K562 (cell line): ENCODE data around the gene DNASE1L1. TPM values are rescaled to one million over a fixed set of nuclear protein-coding genes. Genes with fewer than 3 reads are reported as not detected.

Experiments
- ATAC-seq: fragments of 200-7000 bp; cut with Tn5 transposase; 3 replicates; pipeline ENCODE4 v1.9.1; 2020; ENCODE audit warnings: moderate library complexity
- BruUV-seq: library from RNA; stranded (reverse); fragments of 400-500 nt; replicated peaks from 2 replicates; lab custom pipeline; 2021; lab: Mats Ljungman, UMichigan
- CTCF ChIA-PET: fragments of 300-600 bp; formaldehyde crosslinking; extraction: SDS; loops from one replicate; lab custom pipeline; 2021; ENCODE audit warnings: low intra/inter-chr PET ratio; lab: Yijun Ruan, JAX
- POLR2A ChIA-PET: fragments of 300-600, 350-650 bp; sonication (Branson Sonifier 250); formaldehyde crosslinking; extraction: SDS; loops from one replicate; lab custom pipeline; 2021; ENCODE audit warnings: antibody characterized with exemption, inconsistent platforms; lab: Yijun Ruan, JAX
- DNase-seq, 4 experiments: peaks; one replicate each; pipeline versions ENCODE4 v3.0.0 to v3.0.0-alpha.2; 2011 to 2018; ENCODE audit warnings: low spot score in 3 of 4, mixed read lengths in 3 of 4; ENCODE audit errors: extremely low read depth in 1 of 4
- FAIRE-seq: peaks from 2 replicates; lab custom pipeline; 2011; peaks lifted over from hg19 to GRCh38; lab: Jason Lieb, UNC
- H2AFZ ChIP-seq: 2 replicates; pipeline ENCODE4 v1.6.0; 2011; ENCODE audit warnings: low read depth, low read length, control low read depth, inconsistent platforms
- H3K27ac ChIP-seq: fragments of 200-600 bp; 3 replicates; pipeline ENCODE4 v1.8.0; 2011; ENCODE audit warnings: low read depth, mild to moderate bottlenecking, control low read depth, inconsistent platforms, low read length, moderate library complexity, mixed read lengths; ENCODE audit errors: extremely low read depth
- H3K27me3 ChIP-seq, 2 experiments: fragments of 300-600 bp in 1 of 2; 2 replicates in 1 of 2; 3 replicates in 1 of 2; pipeline versions ENCODE4 v1.6.0 to v1.8.0; 2011; ENCODE audit warnings: inconsistent platforms in 2 of 2, low read length in 2 of 2, mild to moderate bottlenecking in 1 of 2, mixed read lengths in 1 of 2, moderate library complexity in 1 of 2; ENCODE audit not compliant: control insufficient read depth in 2 of 2, insufficient read depth in 2 of 2
- H3K36me3 ChIP-seq: fragments of 300-600 bp; 3 replicates; pipeline ENCODE4 v1.8.0; 2011; ENCODE audit warnings: mild to moderate bottlenecking, low read length, inconsistent platforms; ENCODE audit not compliant: control insufficient read depth, insufficient read depth
- H3K4me1 ChIP-seq, 2 experiments: fragments of 200-600 bp in 1 of 2; replicated peaks in 1 of 2; 2 replicates in 1 of 2; 3 replicates in 1 of 2; pipeline versions ENCODE4 v1.5.1 to v1.8.0; 2011; ENCODE audit warnings: inconsistent platforms in 2 of 2, low read length in 2 of 2, mild to moderate bottlenecking in 1 of 2, mixed read lengths in 1 of 2, moderate library complexity in 1 of 2; ENCODE audit not compliant: control insufficient read depth in 2 of 2, insufficient read depth in 2 of 2
- H3K4me2 ChIP-seq: 2 replicates; pipeline ENCODE4 v1.6.1; 2011; ENCODE audit warnings: low read length, control low read depth, inconsistent platforms, mixed read lengths; ENCODE audit not compliant: insufficient read depth
- H3K4me3 ChIP-seq: fragments of 200-600 bp; sonication (generic), shearing (Covaris generic); 2 replicates; pipeline ENCODE4 v1.5.1; 2016; ENCODE audit warnings: control low read depth, inconsistent platforms
- H3K79me2 ChIP-seq: fragments of 200-600 bp; 3 replicates; pipeline ENCODE4 v1.8.0; 2011; ENCODE audit warnings: low read length, inconsistent platforms; ENCODE audit not compliant: control insufficient read depth, insufficient read depth
- H3K9ac ChIP-seq, 2 experiments: 2 replicates each; pipeline versions ENCODE4 v1.6.0 to v1.6.1; 2011; ENCODE audit warnings: low read depth in 2 of 2, low read length in 2 of 2, control low read depth in 1 of 2, inconsistent platforms in 1 of 2, mild to moderate bottlenecking in 1 of 2, mixed read lengths in 1 of 2; ENCODE audit not compliant: insufficient read depth in 1 of 2
- H3K9me1 ChIP-seq: one replicate; pipeline ENCODE4 v1.6.0; 2011; ENCODE audit warnings: inconsistent platforms, mild to moderate bottlenecking, low read length, moderate library complexity; ENCODE audit not compliant: control insufficient read depth, insufficient read depth
- H3K9me3 ChIP-seq: replicated peaks from 2 replicates; pipeline ENCODE4 v1.5.1; 2011; ENCODE audit warnings: low read depth, low read length, inconsistent platforms; ENCODE audit not compliant: control insufficient read depth, insufficient read depth
- H4K20me1 ChIP-seq: replicated peaks from 2 replicates; pipeline ENCODE4 v1.6.1; 2011; ENCODE audit warnings: low read length, inconsistent platforms, mixed read lengths; ENCODE audit not compliant: control insufficient read depth, insufficient read depth
- CHAMP1 ChIP-seq: fragments of 450-650 bp; IDR thresholded peaks from 2 replicates; pipeline ENCODE4 v1.6.1; 2016; ENCODE audit warnings: mild to moderate bottlenecking
- CREBBP ChIP-seq: IDR thresholded peaks from one replicate; pipeline ENCODE4 v1.6.1; 2012; ENCODE audit warnings: low read depth, mild to moderate bottlenecking, control low read depth, inconsistent platforms, low read length
- DPF2 ChIP-seq: fragments of 450-650 bp; IDR thresholded peaks from 2 replicates; pipeline ENCODE4 v1.6.1; 2016
- ELK3 ChIP-seq: fragments of 450-650 bp; formaldehyde crosslinking; IDR thresholded peaks from 2 replicates; pipeline ENCODE4 v1.4.0; 2020; ENCODE audit warnings: mild to moderate bottlenecking
- FOXP1 ChIP-seq: sonication (generic); formaldehyde crosslinking; IDR thresholded peaks from 2 replicates; pipeline ENCODE4 v1.8.0; 2022; ENCODE audit warnings: mild to moderate bottlenecking, missing genetic modification reagents
- FUS ChIP-seq: fragments of 200-400 bp; formaldehyde crosslinking; optimal IDR thresholded peaks from 2 replicates; pipeline ENCODE3; 2017; ENCODE audit warnings: low read depth, low read length
- HDAC1 ChIP-seq, 2 experiments: fragments of 450-650 bp; IDR thresholded peaks; 2 replicates each; pipeline ENCODE4 v1.6.1; 2016 to 2017; ENCODE audit warnings: inconsistent platforms in 1 of 2, mild to moderate bottlenecking in 1 of 2, moderate library complexity in 1 of 2
- HDAC2 ChIP-seq: fragments of 450-650 bp; IDR thresholded peaks from 2 replicates; pipeline ENCODE4 v1.6.1; 2016; ENCODE audit warnings: mild to moderate bottlenecking
- HEY1 ChIP-seq: fragments of 250-450 bp; sonication (Bioruptor Pico); IDR thresholded peaks from 2 replicates; pipeline ENCODE4 v1.5.0; 2020; ENCODE audit warnings: mild to moderate bottlenecking, moderate library complexity, borderline replicate concordance
- HNRNPUL1 ChIP-seq: fragments of 200-400 bp; formaldehyde crosslinking; IDR thresholded peaks from 2 replicates; pipeline ENCODE4 v1.6.1; 2017; ENCODE audit warnings: low read length
- RBM15 ChIP-seq: fragments of 200-400 bp; formaldehyde crosslinking; IDR thresholded peaks from 2 replicates; pipeline ENCODE4 v1.6.1; 2018; ENCODE audit warnings: mild to moderate bottlenecking, low read length, moderate library complexity; ENCODE audit not compliant: insufficient read depth
- SNAPC5 ChIP-seq: fragments of 250-450 bp; sonication (Bioruptor Pico); IDR thresholded peaks from 2 replicates; pipeline ENCODE4 v1.8.0; 2021; ENCODE audit warnings: moderate library complexity, mild to moderate bottlenecking, inconsistent platforms
- TARDBP ChIP-seq: fragments of 450-650 bp; IDR thresholded peaks from 2 replicates; pipeline ENCODE4 v1.6.1; 2016
- TCF7 ChIP-seq: sonication (generic); IDR thresholded peaks from 2 replicates; pipeline ENCODE4 v1.6.1; 2016; ENCODE audit warnings: antibody characterized with exemption, borderline replicate concordance
- TGIF2 ChIP-seq: sonication (generic); formaldehyde crosslinking; IDR thresholded peaks from 2 replicates; pipeline ENCODE4 v1.8.1; 2022; ENCODE audit warnings: mild to moderate bottlenecking, missing genetic modification reagents, moderate library complexity
- YY1 ChIP-seq, 3 experiments: IDR thresholded peaks; 2 replicates each; pipeline ENCODE4 v1.6.1; 2011; ENCODE audit warnings: low read length in 2 of 3, mild to moderate bottlenecking in 2 of 3, moderate library complexity in 2 of 3, borderline replicate concordance in 1 of 3, control low read depth in 1 of 3, low read depth in 1 of 3; ENCODE audit not compliant: insufficient read depth in 3 of 3, insufficient replicate concordance in 2 of 3, control insufficient read depth in 1 of 3, insufficient read length in 1 of 3; ENCODE audit errors: extremely low read depth in 1 of 3
- ZNF12 ChIP-seq: sonication (generic); formaldehyde crosslinking; IDR thresholded peaks from 2 replicates; pipeline ENCODE4 v1.4.0; 2020; ENCODE audit warnings: mild to moderate bottlenecking, missing genetic modification reagents
- ZNF740 ChIP-seq, 3 experiments: fragments of 200-800 bp in 1 of 3; sonication (Bioruptor generic) in 1 of 3; sonication (generic) in 1 of 3; formaldehyde crosslinking in 1 of 3; IDR thresholded peaks; 2 replicates each; pipeline versions ENCODE4 v1.6.1 to v1.8.0; 2016 to 2022; ENCODE audit warnings: mild to moderate bottlenecking in 2 of 3, missing compliant biosample characterization in 2 of 3, missing genetic modification characterization in 2 of 3, missing genetic modification reagents in 1 of 3
- WGBS: fragments of 100-300 bp; shearing (Covaris generic); methylation state at CpG from one replicate; pipeline ENCODE4 v1.1.6; 2016; ENCODE audit warnings: low coverage, mixed read lengths; ENCODE audit not compliant: insufficient coverage; ENCODE audit errors: missing lambda C conversion rate; 5-methylcytosine and 5-hydroxymethylcytosine counted together
- in situ Hi-C: fragments of 300-500 bp; cut with MboI; formaldehyde crosslinking; loops from 4 replicates; pipeline ENCODE4 v1.15.0; 2018; ENCODE audit warnings: inconsistent platforms, mixed read lengths
- intact Hi-C: fragments of 100-400 bp; cut with micrococcal nuclease; formaldehyde crosslinking; loops from 2 replicates; pipeline ENCODE4 v1.14.2; 2022
- polyA plus RNA-seq, 8 experiments: library from polyadenylated mRNA; depleted of rRNA in 4 of 8; stranded (reverse) in 5 of 8; unstranded in 3 of 8; fragments of >200 nt; fragmentation: Nextera tagmentation in 2 of 8; fragmentation: Illumina TruSeq in 1 of 8; extraction: Ambion mirVana in 2 of 8; extraction: Trizol in 1 of 8; gene quantifications; 2 replicates each; pipeline versions ENCODE4 v1.2.1 to v1.2.3, GENCODE V29; 2011 to 2014; ENCODE audit warnings: inconsistent platforms in 1 of 8, missing spikeins in 1 of 8
- total RNA-seq, 7 experiments: library from RNA; depleted of rRNA in 6 of 7; stranded (reverse); fragments of >200 nt in 6 of 7; fragmentation: Illumina TruSeq in 2 of 7; extraction: Trizol in 2 of 7; gene quantifications; 2 replicates each; pipeline versions ENCODE4 v1.2.1 to v1.2.3, GENCODE V29; 2011 to 2021; ENCODE audit warnings: low replicate concordance in 1 of 7

Gene DNASE1L1
- total and polyA plus RNA-seq, 9 of the 15 experiments (the other 6 are each of a cell fraction or from before 2014, with no cell fraction given): 0.73 to 12.6 (median 7.9) TPM

- Histone ChIP-seq H3K4me2 (no peak overlapping the region; the same call in 1 of the 2 replicates), H2AFZ (peak overlapping the region; percentile 71), H4K20me1 (no peaks in the 10 kb centered on the region), H3K27ac (peak overlapping the region; percentile 34; the same call in 2 of the 3 replicates), H3K36me3 (peaks cover 13% of the 10 kb centered on the region; the same call in 2 of the 3 replicates), H3K4me1 (peaks cover 21 to 76% of the 10 kb centered on the region in 2 experiments), H3K79me2 (peaks cover 35% of the 10 kb centered on the region), H3K27me3 (no peaks in the 10 kb centered on the region), H3K9me1 (no peaks in the 10 kb centered on the region), H3K4me3 (no peak overlapping the region), H3K9ac (peak overlapping the region in 1 of 2 experiments; percentile 17; a peak in 1 of 4 replicates), H3K9me3 (no peaks in the 10 kb centered on the region)
- BruUV-seq: no TSS peak
- WGBS: 40% methylated on average over 3 of the region's 5 CpGs
- ChIA-PET CTCF (interaction anchor here (1.1 to 4.5 kb wide), 2 partner anchors 12 to 162 kb away, joined by 4 to 63 read pairs; no protein-coding TSS in a partner anchor), POLR2A (interaction anchor here (0.6 to 1.4 kb wide), 5 partner anchors 11 to 169 kb away, joined by 3 to 19 read pairs (median 3); partner anchors contain the start of gene RPL10)
- ATAC-seq (no peak), DNase-seq (peak in 1 of 4 experiments; percentile 38), FAIRE-seq (peak; percentile 6)
- intact Hi-C loops: loop anchor here (1.0 to 10.0 kb wide), 3 partner anchors 122 to 445 kb away; partner anchors contain the start of gene SLC10A3
- in situ Hi-C loops: loop anchor here (10.0 kb wide), 1 partner anchor 162 kb away; no protein-coding TSS in a partner anchor
- TF ChIP-seq HDAC1 (IDR thresholded peaks at IDR 0.05): no peak
- TF ChIP-seq TARDBP: no peak
- TF ChIP-seq TCF7: no peak
- TF ChIP-seq ZNF12 (CRISPR knock-in tag): no peak
- no peak for TF ChIP-seq ZNF740 (CRISPR knock-in tag; IDR thresholded peaks at IDR 0.05)
- TF ChIP-seq ZNF740 (tag; IDR thresholded peaks at IDR 0.05): no peak
- TF ChIP-seq HNRNPUL1: no peak
- TF ChIP-seq DPF2: no peak
- TF ChIP-seq CHAMP1: no peak
- TF ChIP-seq HEY1 (CRISPR knock-in tag): no peak
- TF ChIP-seq ELK3 (CRISPR knock-in tag): no peak
- no peak for TF ChIP-seq FOXP1 (CRISPR knock-in tag)
- no peak for TF ChIP-seq FUS
- TF ChIP-seq HDAC2: no peak
- TF ChIP-seq SNAPC5 (CRISPR knock-in tag): no peak
- TF ChIP-seq TGIF2 (CRISPR knock-in tag): no peak
- TF ChIP-seq CREBBP: no peak
- peak in 1 of 3 experiments; percentile 16 for TF ChIP-seq YY1 (IDR thresholded peaks at IDR 0.05; ENCODE audit: borderline replicate concordance in 1 of 3, control insufficient read depth in 1 of 3, extremely low read depth in 1 of 3, insufficient read depth in 3 of 3, insufficient read length in 1 of 3, insufficient replicate concordance in 2 of 3, low read depth in 1 of 3, low read length in 2 of 3)
- no peak for TF ChIP-seq RBM15
These were observed 36.4 kb downstream of the DNASE1L1 start for GRCh38 chrX:154372612-154373022.
